ENCODE data around the gene CYP1A1.

Gene CYP1A1

GRCh38 chr15:74692327-74692726 is 33.0 kb downstream of the CYP1A1 start:
- no peak for DNase-seq (ENCODE audit: low read depth, low spot score)

GRCh38 chr15:74683758-74684157 is 41.6 kb downstream of the CYP1A1 start:
- no peak for DNase-seq (ENCODE audit: low read depth, low spot score)

GRCh38 chr15:74682954-74683353 is 42.4 kb downstream of the CYP1A1 start:
- DNase-seq (ENCODE audit: low read depth, low spot score), result no peak

DNA sequence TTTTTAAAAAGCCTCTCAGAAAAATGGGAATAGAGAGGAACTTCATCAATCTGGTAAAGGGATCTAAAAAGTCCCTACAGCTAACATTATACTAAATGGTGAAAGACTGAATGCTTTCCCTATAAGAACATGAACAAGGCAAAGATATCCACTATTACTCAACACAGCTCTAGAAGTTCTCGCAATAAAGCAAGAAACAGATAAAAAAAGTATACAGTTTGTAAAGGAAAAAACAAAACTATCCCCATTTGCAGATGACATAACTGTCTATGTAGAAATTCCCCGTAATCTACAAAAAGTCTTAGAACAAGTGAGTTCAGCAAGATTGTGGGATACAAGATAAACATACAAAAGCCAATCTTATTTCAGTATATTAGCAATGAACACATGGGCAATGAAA is 44.9 kb downstream of the CYP1A1 start:
- no peak for DNase-seq (ENCODE audit: low read depth, low spot score)

GRCh38 chr15:74676801-74677200 is 48.5 kb downstream of the CYP1A1 start:
- no peak for DNase-seq (ENCODE audit: low read depth, low spot score)

- no peak for DNase-seq (ENCODE audit: low read depth, low spot score)
These were observed 51.2 kb downstream of the CYP1A1 start for GRCh38 chr15:74674161-74674560.

DNA sequence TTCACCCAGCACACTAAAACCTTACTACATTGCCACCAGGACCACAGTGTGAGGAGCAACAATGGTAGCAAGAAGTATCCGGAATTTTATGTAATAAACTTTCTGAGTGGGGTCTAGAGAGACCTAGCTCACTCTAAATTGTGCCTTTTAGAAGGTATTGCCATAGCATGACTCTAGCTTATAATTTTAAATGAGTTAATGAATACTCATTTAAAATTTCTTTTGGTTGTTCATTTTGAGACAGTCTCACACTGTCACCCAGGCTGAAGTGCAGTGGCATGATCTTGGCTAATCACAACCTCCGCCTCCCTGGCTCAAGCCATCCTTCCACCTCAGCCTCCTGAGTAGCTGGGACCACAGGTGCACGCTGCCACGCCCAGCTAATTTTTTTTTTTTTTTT is 55.7 kb downstream of the CYP1A1 start:
- no peak for DNase-seq (ENCODE audit: low read depth, low spot score)
